Activated naive CD4-positive, alpha-beta T cell treated with anti-CD3 and anti-CD28 coated beads for 36 hours (primary cell): Measurements from ENCODE around the gene FARS2. TPM values are rescaled to one million over a fixed set of nuclear protein-coding genes. Genes with fewer than 3 reads are reported as not detected.

Experiments used
- CTCF ChIA-PET: fragments of 350-600 bp; sonication (Branson Sonifier 250); formaldehyde crosslinking; loops from one replicate; lab custom pipeline; 2021; ENCODE audit warnings: antibody characterized with exemption; lab: Charles Lee
- DNase-seq: peaks from one replicate; pipeline ENCODE4 v3.0.0-alpha.2; 2020
- H3K27ac Mint-ChIP-seq: one replicate; pipeline ENCODE4 v1.8.0; 2021; ENCODE audit warnings: mild to moderate bottlenecking, mixed read lengths
- H3K27me3 Mint-ChIP-seq: one replicate; pipeline ENCODE4 v1.8.0; 2021; ENCODE audit warnings: low read depth, mixed read lengths
- H3K36me3 Mint-ChIP-seq: one replicate; pipeline ENCODE4 v1.8.0; 2021; ENCODE audit warnings: low read depth, mixed read lengths
- H3K4me1 Mint-ChIP-seq: one replicate; pipeline ENCODE4 v1.8.0; 2021; ENCODE audit warnings: low read depth, mixed read lengths
- H3K4me3 Mint-ChIP-seq: one replicate; pipeline ENCODE4 v1.8.0; 2021; ENCODE audit warnings: mild to moderate bottlenecking, moderate library complexity, mixed read lengths
- H3K9me3 Mint-ChIP-seq: one replicate; pipeline ENCODE4 v1.8.0; 2021; ENCODE audit warnings: mixed read lengths
- intact Hi-C: fragments of 100-400 bp; cut with micrococcal nuclease; formaldehyde crosslinking; loops from one replicate; pipeline ENCODE4 v1.15.1; 2023
- total RNA-seq, 2 experiments: library from RNA; stranded (reverse); gene quantifications; one replicate each; pipeline ENCODE4 v1.2.3, GENCODE V29; 2021

The FARS2 gene
- total RNA-seq, 2 experiments from 2014 or later, result 15.4 to 15.8 TPM

- no peaks in the 10 kb centered on the region for H3K27me3 Mint-ChIP-seq
- no peak overlapping the region for H3K4me3 Mint-ChIP-seq
- H3K36me3 Mint-ChIP-seq, result peaks cover 14% of the 10 kb centered on the region
- H3K9me3 Mint-ChIP-seq, result no peaks in the 10 kb centered on the region
- intact Hi-C loops, result no loop called here
- no peak overlapping the region for H3K27ac Mint-ChIP-seq
- peaks cover 10% of the 10 kb centered on the region for H3K4me1 Mint-ChIP-seq
- CTCF ChIA-PET, result no interaction called here
- DNase-seq, result no peak
Observed at GRCh38 chr6:5540370-5540769, 279.1 kb downstream of the FARS2 start.

GRCh38 chr6:5541025-5541424, 279.7 kb downstream of the FARS2 start:
- Mint-ChIP-seq H3K4me3 (no peak overlapping the region), H3K4me1 (peaks cover 10% of the 10 kb centered on the region), H3K36me3 (peaks cover 18% of the 10 kb centered on the region), H3K9me3 (no peaks in the 10 kb centered on the region), H3K27me3 (no peaks in the 10 kb centered on the region), H3K27ac (no peak overlapping the region)
- intact Hi-C loops, result no loop called here
- CTCF ChIA-PET, result no interaction called here
- DNase-seq, result no peak

- Mint-ChIP-seq H3K4me1 (peaks cover 10% of the 10 kb centered on the region), H3K36me3 (peaks cover 21% of the 10 kb centered on the region), H3K27me3 (no peaks in the 10 kb centered on the region), H3K27ac (no peak overlapping the region), H3K4me3 (no peak overlapping the region), H3K9me3 (no peaks in the 10 kb centered on the region)
- intact Hi-C loops, result no loop called here
- no peak for DNase-seq
- CTCF ChIA-PET, result no interaction called here
Observed at GRCh38 chr6:5541751-5542432, 280.6 kb downstream of the FARS2 start.

GRCh38 chr6:5547556-5547955, 286.2 kb downstream of the FARS2 start:
- H3K27ac Mint-ChIP-seq, result no peak overlapping the region
- H3K27me3 Mint-ChIP-seq, result no peaks in the 10 kb centered on the region
- CTCF ChIA-PET, result no interaction called here
- no peak for DNase-seq
- intact Hi-C loops, result no loop called here
- no peaks in the 10 kb centered on the region for H3K4me1 Mint-ChIP-seq
- H3K4me3 Mint-ChIP-seq, result no peak overlapping the region
- peaks cover 13% of the 10 kb centered on the region for H3K9me3 Mint-ChIP-seq
- H3K36me3 Mint-ChIP-seq, result peaks cover 47% of the 10 kb centered on the region

GRCh38 chr6:5550631-5551030, 289.3 kb downstream of the FARS2 start:
- CTCF ChIA-PET, result no interaction called here
- Mint-ChIP-seq H3K4me1 (no peaks in the 10 kb centered on the region), H3K36me3 (peaks cover 41% of the 10 kb centered on the region), H3K9me3 (peaks cover 13% of the 10 kb centered on the region), H3K4me3 (no peak overlapping the region), H3K27me3 (no peaks in the 10 kb centered on the region), H3K27ac (no peak overlapping the region)
- intact Hi-C loops, result no loop called here
- no peak for DNase-seq

- H3K27ac Mint-ChIP-seq, result no peak overlapping the region
- DNase-seq, result no peak
- intact Hi-C loops, result no loop called here
- H3K4me3 Mint-ChIP-seq, result no peak overlapping the region
- no peaks in the 10 kb centered on the region for H3K27me3 Mint-ChIP-seq
- peaks cover 33% of the 10 kb centered on the region for H3K36me3 Mint-ChIP-seq
- peaks cover 13% of the 10 kb centered on the region for H3K9me3 Mint-ChIP-seq
- no peaks in the 10 kb centered on the region for H3K4me1 Mint-ChIP-seq
- CTCF ChIA-PET, result no interaction called here
Observed at GRCh38 chr6:5552243-5552642, 290.9 kb downstream of the FARS2 start.

- intact Hi-C loops, result no loop called here
- CTCF ChIA-PET, result no interaction called here
Observed at GRCh38 chr6:5553767-5554166, 292.5 kb downstream of the FARS2 start.

GRCh38 chr6:5554226-5554625, 292.9 kb downstream of the FARS2 start:
- no peak overlapping the region for H3K27ac Mint-ChIP-seq
- DNase-seq, result no peak
- no peak overlapping the region for H3K4me3 Mint-ChIP-seq
- CTCF ChIA-PET, result no interaction called here
- H3K9me3 Mint-ChIP-seq, result peaks cover 13% of the 10 kb centered on the region
- H3K27me3 Mint-ChIP-seq, result no peaks in the 10 kb centered on the region
- H3K36me3 Mint-ChIP-seq, result peaks cover 25% of the 10 kb centered on the region
- intact Hi-C loops, result no loop called here
- H3K4me1 Mint-ChIP-seq, result peaks cover 2% of the 10 kb centered on the region

More at GRCh38 chr6:5553767-5554166, 292.5 kb downstream of the FARS2 start:
- no peak overlapping the region for H3K27ac Mint-ChIP-seq
- peaks cover 26% of the 10 kb centered on the region for H3K36me3 Mint-ChIP-seq
- H3K4me1 Mint-ChIP-seq, result peaks cover 2% of the 10 kb centered on the region
- H3K27me3 Mint-ChIP-seq, result no peaks in the 10 kb centered on the region
- no peak for DNase-seq
- H3K4me3 Mint-ChIP-seq, result no peak overlapping the region
- peaks cover 13% of the 10 kb centered on the region for H3K9me3 Mint-ChIP-seq

GRCh38 chr6:5556011-5556410, 294.7 kb downstream of the FARS2 start:
- H3K4me1 Mint-ChIP-seq, result peaks cover 4% of the 10 kb centered on the region
- no peak overlapping the region for H3K27ac Mint-ChIP-seq
- CTCF ChIA-PET, result no interaction called here
- intact Hi-C loops, result no loop called here
- H3K9me3 Mint-ChIP-seq, result peaks cover 3% of the 10 kb centered on the region
- no peaks in the 10 kb centered on the region for H3K27me3 Mint-ChIP-seq
- no peak overlapping the region for H3K4me3 Mint-ChIP-seq
- DNase-seq, result no peak
- H3K36me3 Mint-ChIP-seq, result peaks cover 12% of the 10 kb centered on the region

- Mint-ChIP-seq H3K9me3 (no peaks in the 10 kb centered on the region), H3K4me1 (peaks cover 9% of the 10 kb centered on the region), H3K4me3 (no peak overlapping the region), H3K36me3 (peaks cover 10% of the 10 kb centered on the region), H3K27ac (no peak overlapping the region), H3K27me3 (no peaks in the 10 kb centered on the region)
- CTCF ChIA-PET, result no interaction called here
- no peak for DNase-seq
- intact Hi-C loops, result no loop called here
Observed at GRCh38 chr6:5557506-5557905, 296.2 kb downstream of the FARS2 start.

GRCh38 chr6:5559651-5560050, 298.3 kb downstream of the FARS2 start:
- H3K27ac Mint-ChIP-seq, result no peak overlapping the region
- no peak overlapping the region for H3K4me3 Mint-ChIP-seq
- no peak for DNase-seq
- CTCF ChIA-PET, result no interaction called here
- intact Hi-C loops, result no loop called here
- H3K27me3 Mint-ChIP-seq, result no peaks in the 10 kb centered on the region
- H3K4me1 Mint-ChIP-seq, result peaks cover 10% of the 10 kb centered on the region
- peaks cover 15% of the 10 kb centered on the region for H3K36me3 Mint-ChIP-seq
- H3K9me3 Mint-ChIP-seq, result peaks cover 2% of the 10 kb centered on the region

GRCh38 chr6:5562277-5562676, 301.0 kb downstream of the FARS2 start:
- H3K27me3 Mint-ChIP-seq, result no peaks in the 10 kb centered on the region
- intact Hi-C loops, result no loop called here
- peaks cover 19% of the 10 kb centered on the region for H3K4me1 Mint-ChIP-seq
- H3K9me3 Mint-ChIP-seq, result peaks cover 2% of the 10 kb centered on the region
- peaks cover 10% of the 10 kb centered on the region for H3K36me3 Mint-ChIP-seq
- no peak overlapping the region for H3K27ac Mint-ChIP-seq
- CTCF ChIA-PET, result no interaction called here
- H3K4me3 Mint-ChIP-seq, result no peak overlapping the region
- DNase-seq, result no peak

GRCh38 chr6:5563086-5563485, 301.8 kb downstream of the FARS2 start:
- no peak for DNase-seq
- Mint-ChIP-seq H3K4me3 (no peak overlapping the region), H3K27me3 (no peaks in the 10 kb centered on the region), H3K9me3 (peaks cover 4% of the 10 kb centered on the region), H3K36me3 (peaks cover 10% of the 10 kb centered on the region), H3K4me1 (peaks cover 23% of the 10 kb centered on the region), H3K27ac (no peak overlapping the region)
- CTCF ChIA-PET, result interaction anchor here (0.6 kb wide), 1 partner anchor 283 kb away, joined by 3 read pairs; no protein-coding TSS in a partner anchor
- intact Hi-C loops, result no loop called here
